GM18502 (cell line): ENCODE results near the gene TIMM50.

Experiments used
- ATAC-seq: cut with Tn5 transposase; IDR thresholded peaks from one replicate; pipeline ENCODE4 v1.9.1; 2021; ENCODE audit warnings: mild to moderate bottlenecking; ENCODE audit not compliant: unreplicated experiment, poor library complexity

Gene TIMM50

DNA sequence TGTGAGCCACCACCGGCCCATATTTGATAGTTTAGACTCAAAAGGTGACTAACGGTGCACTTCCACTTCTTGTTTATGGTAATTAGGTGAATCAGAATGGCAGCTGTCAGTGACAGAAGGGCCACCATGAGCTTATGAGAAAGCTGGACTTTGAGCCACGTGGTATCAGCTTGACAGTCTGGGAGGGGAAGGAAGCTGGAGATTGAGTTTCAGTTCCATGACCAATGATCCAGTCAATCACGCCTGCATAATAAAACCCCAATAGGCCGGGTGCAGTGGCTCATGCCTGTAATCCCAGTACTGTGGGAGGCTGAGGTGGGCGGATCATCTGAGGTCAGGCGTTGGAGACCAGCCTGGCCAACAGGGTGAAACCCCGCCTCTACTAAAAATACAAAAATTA, 43.9 kb downstream of the TIMM50 start:
- no peak for ATAC-seq

DNA sequence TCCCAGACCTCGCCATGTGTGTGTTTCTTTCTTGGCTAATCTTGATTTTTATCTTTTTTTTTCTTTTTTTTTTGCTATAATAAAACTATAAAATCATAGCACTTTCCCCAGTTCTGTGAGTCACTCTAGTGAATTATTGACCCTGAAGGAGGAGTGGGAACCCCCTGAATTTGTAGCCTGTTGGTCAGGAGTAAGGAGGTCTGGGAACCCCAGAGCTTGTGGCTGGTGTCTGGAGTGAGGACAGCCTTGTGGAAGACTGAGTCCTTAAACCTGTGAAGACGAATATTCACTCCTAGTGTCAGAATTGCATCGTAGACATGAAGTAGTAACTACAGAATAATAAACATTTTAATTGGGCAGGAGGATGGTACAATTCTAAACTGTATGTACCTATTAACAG, 44.6 kb downstream of the TIMM50 start:
- ATAC-seq = no peak

GRCh38 chr19:39531834-39532232, 51.2 kb downstream of the TIMM50 start:
- ATAC-seq = no peak

- ATAC-seq = peak; percentile 92
These were observed 51.8 kb downstream of the TIMM50 start, which contains the start of gene EID2B for GRCh38 chr19:39532233-39533002. Gene EID2B (minus strand): TSS chr19:39532852. CDS start chr19:39532802, 50 bp downstream.

DNA sequence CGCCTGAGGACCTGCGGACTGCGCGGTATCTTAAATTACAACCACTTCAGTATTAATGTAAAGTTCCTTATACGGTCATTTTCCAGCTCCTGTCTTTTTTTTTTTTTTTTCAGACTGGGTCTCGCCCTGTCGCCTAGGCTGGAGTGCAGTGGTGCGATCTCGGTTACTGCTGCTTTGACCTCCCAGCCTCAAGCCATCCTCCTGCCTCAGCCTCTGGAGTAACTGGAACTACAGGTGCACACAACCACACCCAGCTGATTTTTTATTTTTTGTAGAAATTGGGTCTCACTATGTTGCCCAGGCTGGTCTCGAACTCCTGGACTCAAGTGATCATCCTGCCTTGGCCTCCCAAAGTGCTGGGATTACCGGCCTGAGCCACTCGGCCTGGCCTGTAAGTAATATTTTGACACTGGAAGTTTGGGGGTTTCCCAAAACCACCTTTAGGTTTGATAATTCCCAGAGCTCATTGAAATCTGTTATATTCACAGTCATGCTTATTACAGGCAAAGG, 52.4 kb downstream of the TIMM50 start:
- no peak for ATAC-seq

- no peak for ATAC-seq
These were observed 53.2 kb downstream of the TIMM50 start for GRCh38 chr19:39533791-39534190.

- ATAC-seq = peak; percentile 4
These were observed 58.5 kb downstream of the TIMM50 start for GRCh38 chr19:39539165-39539517.

- ATAC-seq = peak; percentile 78
These were observed 59.1 kb downstream of the TIMM50 start, which contains the start of gene EID2 for GRCh38 chr19:39539518-39540332. Gene EID2 (minus strand): TSS chr19:39540161. CDS start chr19:39540079, 82 bp downstream.

GRCh38 chr19:39540333-39540673, 59.7 kb downstream of the TIMM50 start:
- ATAC-seq = no peak
